ENCODE measurements around the gene KBTBD12.

- no peak for TF ChIP-seq CTCF (IDR thresholded peaks at IDR 0.05; ENCODE audit: low read depth, low read length, missing input control)
- no peak for TF ChIP-seq TAF1 (conservative IDR thresholded peaks at IDR 0.05)
- no peak for TF ChIP-seq ATF3 (IDR thresholded peaks at IDR 0.05)
- TF ChIP-seq RXRA (IDR thresholded peaks at IDR 0.05), result no peak
- TF ChIP-seq REST (IDR thresholded peaks at IDR 0.05), result no peak
- no peak for TF ChIP-seq JUND (IDR thresholded peaks at IDR 0.05)
These were observed 66.1 kb downstream of the KBTBD12 start for GRCh38 chr3:127981097-127981496.

All from liver (tissue), 3 donors.